ENCODE data around the gene CDH4.

CDH4 gene

DNA sequence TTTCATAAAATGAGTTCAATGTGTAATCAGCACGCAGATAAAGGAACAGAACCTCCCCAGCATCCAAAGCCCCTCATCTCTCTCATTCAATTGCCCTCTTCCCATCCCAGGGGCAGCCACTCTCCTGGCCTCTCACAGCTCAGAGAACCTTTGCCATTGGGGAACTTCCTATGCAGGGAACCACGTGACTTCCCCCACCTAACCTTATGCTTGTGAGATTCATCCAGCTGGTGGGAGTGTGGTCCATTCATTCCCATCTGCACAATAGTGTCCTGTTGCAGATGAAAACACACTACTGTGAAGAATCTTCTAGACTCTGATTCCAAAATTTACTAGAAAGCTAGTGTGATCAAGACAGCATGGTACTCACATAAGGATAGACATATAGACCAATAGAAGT lies 299.3 kb downstream of the CDH4 start:
- TF ChIP-seq POLR2AphosphoS5 (IDR thresholded peaks at IDR 0.05; ENCODE audit: low read depth, low read length) (no peak), TAF1 (IDR thresholded peaks at IDR 0.05; ENCODE audit: borderline replicate concordance, insufficient read depth, low read length) (no peak), FOXP2 (optimal IDR thresholded peaks at IDR 0.05; ENCODE audit: borderline replicate concordance, extremely low read depth, extremely low read length, insufficient read depth) (no peak), SIN3A (IDR thresholded peaks at IDR 0.05; ENCODE audit: borderline replicate concordance, insufficient read depth, low read length) (no peak)
- TF ChIP-seq, protein P1, sequence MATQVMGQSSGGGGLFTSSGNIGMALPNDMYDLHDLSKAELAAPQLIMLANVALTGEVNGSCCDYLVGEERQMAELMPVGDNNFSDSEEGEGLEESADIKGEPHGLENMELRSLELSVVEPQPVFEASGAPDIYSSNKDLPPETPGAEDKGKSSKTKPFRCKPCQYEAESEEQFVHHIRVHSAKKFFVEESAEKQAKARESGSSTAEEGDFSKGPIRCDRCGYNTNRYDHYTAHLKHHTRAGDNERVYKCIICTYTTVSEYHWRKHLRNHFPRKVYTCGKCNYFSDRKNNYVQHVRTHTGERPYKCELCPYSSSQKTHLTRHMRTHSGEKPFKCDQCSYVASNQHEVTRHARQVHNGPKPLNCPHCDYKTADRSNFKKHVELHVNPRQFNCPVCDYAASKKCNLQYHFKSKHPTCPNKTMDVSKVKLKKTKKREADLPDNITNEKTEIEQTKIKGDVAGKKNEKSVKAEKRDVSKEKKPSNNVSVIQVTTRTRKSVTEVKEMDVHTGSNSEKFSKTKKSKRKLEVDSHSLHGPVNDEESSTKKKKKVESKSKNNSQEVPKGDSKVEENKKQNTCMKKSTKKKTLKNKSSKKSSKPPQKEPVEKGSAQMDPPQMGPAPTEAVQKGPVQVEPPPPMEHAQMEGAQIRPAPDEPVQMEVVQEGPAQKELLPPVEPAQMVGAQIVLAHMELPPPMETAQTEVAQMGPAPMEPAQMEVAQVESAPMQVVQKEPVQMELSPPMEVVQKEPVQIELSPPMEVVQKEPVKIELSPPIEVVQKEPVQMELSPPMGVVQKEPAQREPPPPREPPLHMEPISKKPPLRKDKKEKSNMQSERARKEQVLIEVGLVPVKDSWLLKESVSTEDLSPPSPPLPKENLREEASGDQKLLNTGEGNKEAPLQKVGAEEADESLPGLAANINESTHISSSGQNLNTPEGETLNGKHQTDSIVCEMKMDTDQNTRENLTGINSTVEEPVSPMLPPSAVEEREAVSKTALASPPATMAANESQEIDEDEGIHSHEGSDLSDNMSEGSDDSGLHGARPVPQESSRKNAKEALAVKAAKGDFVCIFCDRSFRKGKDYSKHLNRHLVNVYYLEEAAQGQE (IDR thresholded peaks at IDR 0.05; ENCODE audit: insufficient read depth in 1 of 2, low read depth in 2 of 2, low read length in 2 of 2): no peak

DNA sequence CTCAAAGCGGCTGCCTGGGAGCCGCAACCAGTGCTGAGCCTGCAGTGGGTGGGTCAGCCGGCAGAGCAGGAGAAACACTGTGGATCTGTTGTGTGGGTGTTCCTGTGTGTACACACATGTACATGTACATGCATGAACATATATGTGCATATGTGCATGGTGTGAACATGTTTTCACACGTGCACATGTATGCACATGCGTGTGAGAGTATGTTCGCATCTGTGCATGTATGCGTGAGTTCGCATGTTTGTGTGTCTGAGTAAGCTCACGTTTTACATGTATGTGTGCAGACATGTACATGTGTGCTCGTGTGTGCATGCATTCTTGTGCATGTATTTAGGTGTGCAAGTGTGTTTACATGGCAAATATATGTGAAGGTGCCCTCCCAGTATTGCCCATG lies 302.6 kb downstream of the CDH4 start:
- no peak for TF ChIP-seq FOXP2 (optimal IDR thresholded peaks at IDR 0.05; ENCODE audit: borderline replicate concordance, extremely low read depth, extremely low read length, insufficient read depth)
- TF ChIP-seq SIN3A (IDR thresholded peaks at IDR 0.05; ENCODE audit: borderline replicate concordance, insufficient read depth, low read length): no peak
- no peak for TF ChIP-seq TAF1 (IDR thresholded peaks at IDR 0.05; ENCODE audit: borderline replicate concordance, insufficient read depth, low read length)
- TF ChIP-seq, protein P1 (IDR thresholded peaks at IDR 0.05; ENCODE audit: insufficient read depth in 1 of 2, low read depth in 2 of 2, low read length in 2 of 2): no peak
- TF ChIP-seq POLR2AphosphoS5 (IDR thresholded peaks at IDR 0.05; ENCODE audit: low read depth, low read length): no peak

DNA sequence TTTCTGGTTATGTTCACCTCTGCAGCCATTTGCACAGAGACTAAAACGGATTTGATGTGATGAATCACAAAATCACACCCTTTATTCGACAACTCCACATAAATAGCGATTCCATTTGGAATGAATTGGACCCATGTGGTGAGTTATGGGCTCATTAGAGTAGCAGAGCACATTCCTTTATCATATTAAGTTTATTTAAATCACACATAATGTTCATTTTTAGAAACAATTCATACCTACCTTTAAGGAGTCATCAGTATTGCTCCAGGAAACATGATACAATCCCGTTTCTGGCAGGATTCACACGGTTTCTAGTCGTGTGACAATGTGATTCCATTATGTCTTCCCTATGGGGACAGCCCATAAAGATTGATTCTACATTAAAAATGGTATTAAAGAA lies 303.5 kb downstream of the CDH4 start:
- TF ChIP-seq POLR2AphosphoS5 (IDR thresholded peaks at IDR 0.05; ENCODE audit: low read depth, low read length) (no peak), FOXP2 (optimal IDR thresholded peaks at IDR 0.05; ENCODE audit: borderline replicate concordance, extremely low read depth, extremely low read length, insufficient read depth) (no peak), TAF1 (IDR thresholded peaks at IDR 0.05; ENCODE audit: borderline replicate concordance, insufficient read depth, low read length) (no peak), SIN3A (IDR thresholded peaks at IDR 0.05; ENCODE audit: borderline replicate concordance, insufficient read depth, low read length) (no peak)
- TF ChIP-seq, protein P1 (IDR thresholded peaks at IDR 0.05; ENCODE audit: insufficient read depth in 1 of 2, low read depth in 2 of 2, low read length in 2 of 2): no peak

DNA sequence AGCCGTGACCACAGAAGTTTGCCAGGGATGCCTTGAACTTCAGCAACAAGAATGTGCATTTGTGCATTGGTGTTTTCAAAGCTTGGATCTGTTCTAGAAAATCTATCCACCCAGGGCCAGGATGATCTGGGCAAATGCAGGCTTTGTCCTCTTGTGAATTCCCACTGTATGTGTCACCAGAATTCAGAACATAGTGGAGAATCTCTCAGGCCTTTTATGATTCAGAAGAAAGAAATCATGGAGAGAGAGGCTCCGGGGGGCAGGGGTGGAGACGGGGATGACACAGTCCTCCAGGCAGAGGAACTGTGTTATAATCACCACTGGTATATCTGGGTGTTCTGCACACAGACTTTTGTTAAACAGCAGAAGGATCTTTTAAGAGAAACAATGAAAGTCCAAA lies 304.1 kb downstream of the CDH4 start:
- no peak for TF ChIP-seq SIN3A (IDR thresholded peaks at IDR 0.05; ENCODE audit: borderline replicate concordance, insufficient read depth, low read length)
- TF ChIP-seq POLR2AphosphoS5 (IDR thresholded peaks at IDR 0.05; ENCODE audit: low read depth, low read length): no peak
- no peak for TF ChIP-seq FOXP2 (optimal IDR thresholded peaks at IDR 0.05; ENCODE audit: borderline replicate concordance, extremely low read depth, extremely low read length, insufficient read depth)
- TF ChIP-seq, protein P1 (IDR thresholded peaks at IDR 0.05; ENCODE audit: insufficient read depth in 1 of 2, low read depth in 2 of 2, low read length in 2 of 2): no peak
- TF ChIP-seq TAF1 (IDR thresholded peaks at IDR 0.05; ENCODE audit: borderline replicate concordance, insufficient read depth, low read length): no peak

DNA sequence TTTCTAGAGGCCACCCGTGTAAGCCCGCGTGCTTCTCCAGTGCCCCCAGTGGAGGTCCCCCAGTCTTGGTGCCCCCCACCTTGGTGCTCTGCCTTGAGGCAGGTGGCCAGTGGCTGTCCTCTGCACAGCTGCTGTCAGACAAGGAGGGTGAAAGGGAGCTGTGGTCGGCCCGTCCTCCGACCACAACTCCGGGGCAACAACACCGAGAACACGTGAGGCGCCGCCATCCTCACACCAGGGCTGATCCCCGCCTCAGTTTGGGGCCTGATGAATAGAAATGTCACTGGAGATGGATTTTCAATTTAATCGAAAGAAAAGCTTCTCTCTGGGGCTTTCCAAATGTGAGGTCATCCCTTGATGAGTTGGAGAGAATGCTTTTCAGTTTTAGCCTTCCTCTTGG lies 304.6 kb downstream of the CDH4 start:
- TF ChIP-seq POLR2AphosphoS5 (IDR thresholded peaks at IDR 0.05; ENCODE audit: low read depth, low read length) (no peak), FOXP2 (optimal IDR thresholded peaks at IDR 0.05; ENCODE audit: borderline replicate concordance, extremely low read depth, extremely low read length, insufficient read depth) (no peak), SIN3A (IDR thresholded peaks at IDR 0.05; ENCODE audit: borderline replicate concordance, insufficient read depth, low read length) (no peak), TAF1 (IDR thresholded peaks at IDR 0.05; ENCODE audit: borderline replicate concordance, insufficient read depth, low read length) (no peak)
- TF ChIP-seq, protein P1 (IDR thresholded peaks at IDR 0.05; ENCODE audit: insufficient read depth in 1 of 2, low read depth in 2 of 2, low read length in 2 of 2): no peak

All from PFSK-1 (cell line).